ENCODE results near the gene IRX5. TPM values are rescaled to one million over a fixed set of nuclear protein-coding genes. Genes with fewer than 3 reads are reported as not detected.

The IRX5 gene
- total and polyA plus RNA-seq, 2 donors from 2014 or later = 3.7 to 22.3 TPM

- intact Hi-C loops (cut with DNase I) = no loop called here
- H3K9me3 ChIP-seq (ENCODE audit: control insufficient read depth in 2 of 3, insufficient read depth in 1 of 3, low read length in 3 of 3) = no peaks in the 10 kb centered on the region
- DNase-seq (no peak), FAIRE-seq (no peak)
- TF ChIP-seq, protein P1, sequence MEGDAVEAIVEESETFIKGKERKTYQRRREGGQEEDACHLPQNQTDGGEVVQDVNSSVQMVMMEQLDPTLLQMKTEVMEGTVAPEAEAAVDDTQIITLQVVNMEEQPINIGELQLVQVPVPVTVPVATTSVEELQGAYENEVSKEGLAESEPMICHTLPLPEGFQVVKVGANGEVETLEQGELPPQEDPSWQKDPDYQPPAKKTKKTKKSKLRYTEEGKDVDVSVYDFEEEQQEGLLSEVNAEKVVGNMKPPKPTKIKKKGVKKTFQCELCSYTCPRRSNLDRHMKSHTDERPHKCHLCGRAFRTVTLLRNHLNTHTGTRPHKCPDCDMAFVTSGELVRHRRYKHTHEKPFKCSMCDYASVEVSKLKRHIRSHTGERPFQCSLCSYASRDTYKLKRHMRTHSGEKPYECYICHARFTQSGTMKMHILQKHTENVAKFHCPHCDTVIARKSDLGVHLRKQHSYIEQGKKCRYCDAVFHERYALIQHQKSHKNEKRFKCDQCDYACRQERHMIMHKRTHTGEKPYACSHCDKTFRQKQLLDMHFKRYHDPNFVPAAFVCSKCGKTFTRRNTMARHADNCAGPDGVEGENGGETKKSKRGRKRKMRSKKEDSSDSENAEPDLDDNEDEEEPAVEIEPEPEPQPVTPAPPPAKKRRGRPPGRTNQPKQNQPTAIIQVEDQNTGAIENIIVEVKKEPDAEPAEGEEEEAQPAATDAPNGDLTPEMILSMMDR (IDR thresholded peaks at IDR 0.05; ENCODE audit: borderline replicate concordance, extremely low read depth, insufficient read depth) = no peak
- H3K36me3 ChIP-seq (ENCODE audit: control insufficient read depth in 2 of 3, insufficient read depth in 3 of 3, low read length in 3 of 3) = no peaks in the 10 kb centered on the region
- H3K4me1 ChIP-seq (ENCODE audit: control insufficient read depth in 2 of 3, insufficient read depth in 2 of 3, low read depth in 1 of 3, low read length in 3 of 3) = no peaks in the 10 kb centered on the region
- no peak overlapping the region for H3K27ac ChIP-seq (ENCODE audit: low read depth in 2 of 2, low read length in 2 of 2)
- no peak overlapping the region for H3K9ac ChIP-seq (ENCODE audit: low read length in 3 of 3)
- H3K27me3 ChIP-seq (ENCODE audit: control insufficient read depth, insufficient read depth, low read length) = no peaks in the 10 kb centered on the region
- H3K4me3 ChIP-seq (ENCODE audit: low read length in 3 of 3) = no peak overlapping the region
These were observed 31.4 kb downstream of the IRX5 start for GRCh38 chr16:54962045-54962444.

DNA sequence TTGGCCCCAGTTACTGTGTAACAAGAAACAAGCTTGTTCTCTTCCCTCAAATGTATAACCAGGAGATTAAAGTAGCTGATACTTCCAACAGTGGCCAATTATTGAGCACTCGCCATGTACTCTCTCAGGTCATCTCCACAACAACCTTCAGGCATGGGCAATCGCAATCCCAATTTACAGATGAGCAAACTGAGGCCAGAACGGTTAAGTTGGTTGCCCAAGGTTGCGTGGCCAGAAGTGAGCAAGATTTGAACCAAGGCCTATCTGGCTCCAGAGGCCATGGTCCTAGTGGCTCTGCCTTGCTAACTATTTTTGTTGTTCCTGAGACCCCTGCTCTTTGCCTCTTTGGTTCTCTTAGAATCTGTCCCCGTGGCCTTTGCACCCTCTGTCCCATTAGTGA lies 33.6 kb downstream of the IRX5 start:
- no peak for FAIRE-seq
- no peaks in the 10 kb centered on the region for H3K9me3 ChIP-seq (ENCODE audit: control insufficient read depth in 2 of 3, insufficient read depth in 1 of 3, low read length in 3 of 3)
- DNase-seq = no peak
- H3K9ac ChIP-seq (ENCODE audit: low read length in 3 of 3) = no peak overlapping the region
- no peaks in the 10 kb centered on the region for H3K27me3 ChIP-seq (ENCODE audit: control insufficient read depth, insufficient read depth, low read length)
- intact Hi-C loops (cut with DNase I) = no loop called here
- H3K4me1 ChIP-seq (ENCODE audit: control insufficient read depth in 2 of 3, insufficient read depth in 2 of 3, low read depth in 1 of 3, low read length in 3 of 3) = no peaks in the 10 kb centered on the region
- no peak overlapping the region for H3K4me3 ChIP-seq (ENCODE audit: low read length in 3 of 3)
- TF ChIP-seq, protein P1 (IDR thresholded peaks at IDR 0.05; ENCODE audit: borderline replicate concordance, extremely low read depth, insufficient read depth) = no peak
- no peaks in the 10 kb centered on the region for H3K36me3 ChIP-seq (ENCODE audit: control insufficient read depth in 2 of 3, insufficient read depth in 3 of 3, low read length in 3 of 3)
- no peak overlapping the region for H3K27ac ChIP-seq (ENCODE audit: low read depth in 2 of 2, low read length in 2 of 2)

DNA sequence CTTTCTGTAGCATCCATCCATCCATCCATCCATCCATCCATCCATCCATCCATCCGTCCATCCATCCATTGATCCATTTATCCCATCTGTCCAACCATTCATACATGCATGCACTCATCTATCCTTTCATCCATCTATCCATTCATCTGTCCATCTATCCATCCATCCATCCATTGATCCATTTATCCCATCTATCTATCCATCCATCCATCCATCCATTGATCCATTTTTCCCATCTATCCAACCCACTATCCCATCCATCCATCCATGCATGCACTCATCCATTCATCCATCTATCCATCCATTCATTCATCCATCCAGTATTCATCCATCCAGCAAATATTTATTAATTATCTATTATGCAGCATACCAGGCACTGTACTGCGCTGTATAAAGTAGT lies 34.8 kb downstream of the IRX5 start:
- Histone ChIP-seq H3K9ac (ENCODE audit: low read length in 3 of 3) (no peak overlapping the region), H3K27me3 (ENCODE audit: control insufficient read depth, insufficient read depth, low read length) (no peaks in the 10 kb centered on the region), H3K4me3 (ENCODE audit: low read length in 3 of 3) (no peak overlapping the region), H3K9me3 (ENCODE audit: control insufficient read depth in 2 of 3, insufficient read depth in 1 of 3, low read length in 3 of 3) (no peaks in the 10 kb centered on the region), H3K4me1 (ENCODE audit: control insufficient read depth in 2 of 3, insufficient read depth in 2 of 3, low read depth in 1 of 3, low read length in 3 of 3) (no peaks in the 10 kb centered on the region), H3K36me3 (ENCODE audit: control insufficient read depth in 2 of 3, insufficient read depth in 3 of 3, low read length in 3 of 3) (no peaks in the 10 kb centered on the region), H3K27ac (ENCODE audit: low read depth in 2 of 2, low read length in 2 of 2) (no peak overlapping the region)
- no peak for FAIRE-seq
- TF ChIP-seq, protein P1 (IDR thresholded peaks at IDR 0.05; ENCODE audit: borderline replicate concordance, extremely low read depth, insufficient read depth) = no peak
- intact Hi-C loops (cut with DNase I) = no loop called here
- DNase-seq = no peak

DNA sequence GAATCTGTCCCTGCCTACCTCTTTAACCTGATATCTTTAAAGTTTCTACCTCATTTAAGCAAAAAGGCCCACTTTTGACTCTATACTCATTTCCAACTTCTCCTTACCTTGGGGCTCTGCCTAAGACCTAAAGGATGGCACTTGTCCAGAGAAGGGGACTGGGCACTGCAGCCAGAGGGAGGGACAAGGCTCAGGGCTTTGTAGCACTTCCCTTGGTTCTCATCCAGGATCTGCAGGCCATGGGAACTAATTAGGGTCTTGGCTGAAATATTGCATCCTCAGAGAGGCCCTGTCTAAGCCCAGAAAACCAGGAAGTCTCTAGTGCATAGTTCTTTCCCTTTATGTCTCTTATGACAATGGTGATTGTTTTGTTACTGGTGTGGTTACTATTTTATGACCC lies 37.3 kb downstream of the IRX5 start:
- intact Hi-C loops (cut with DNase I) = no loop called here
- H3K27me3 ChIP-seq (ENCODE audit: control insufficient read depth, insufficient read depth, low read length) = no peaks in the 10 kb centered on the region
- no peak for DNase-seq
- no peak overlapping the region for H3K27ac ChIP-seq (ENCODE audit: low read depth in 2 of 2, low read length in 2 of 2)
- no peak overlapping the region for H3K9ac ChIP-seq (ENCODE audit: low read length in 3 of 3)
- TF ChIP-seq, protein P1 (IDR thresholded peaks at IDR 0.05; ENCODE audit: borderline replicate concordance, extremely low read depth, insufficient read depth) = no peak
- no peaks in the 10 kb centered on the region for H3K4me1 ChIP-seq (ENCODE audit: control insufficient read depth in 2 of 3, insufficient read depth in 2 of 3, low read depth in 1 of 3, low read length in 3 of 3)
- no peak overlapping the region for H3K4me3 ChIP-seq (ENCODE audit: low read length in 3 of 3)
- H3K9me3 ChIP-seq (ENCODE audit: control insufficient read depth in 2 of 3, insufficient read depth in 1 of 3, low read length in 3 of 3) = no peaks in the 10 kb centered on the region
- no peaks in the 10 kb centered on the region for H3K36me3 ChIP-seq (ENCODE audit: control insufficient read depth in 2 of 3, insufficient read depth in 3 of 3, low read length in 3 of 3)
- FAIRE-seq = no peak
